GM21619 (cell line): ENCODE data around the gene MPP7.
"Not testable (repeated sequence)": the region's sequence is repeated elsewhere in the genome, so short reads cannot be mapped to it uniquely, and the experiment has no call there.

Experiments
- ATAC-seq: cut with Tn5 transposase; IDR thresholded peaks from one replicate; pipeline ENCODE4 v1.9.1; 2021; ENCODE audit not compliant: unreplicated experiment

The MPP7 gene

DNA sequence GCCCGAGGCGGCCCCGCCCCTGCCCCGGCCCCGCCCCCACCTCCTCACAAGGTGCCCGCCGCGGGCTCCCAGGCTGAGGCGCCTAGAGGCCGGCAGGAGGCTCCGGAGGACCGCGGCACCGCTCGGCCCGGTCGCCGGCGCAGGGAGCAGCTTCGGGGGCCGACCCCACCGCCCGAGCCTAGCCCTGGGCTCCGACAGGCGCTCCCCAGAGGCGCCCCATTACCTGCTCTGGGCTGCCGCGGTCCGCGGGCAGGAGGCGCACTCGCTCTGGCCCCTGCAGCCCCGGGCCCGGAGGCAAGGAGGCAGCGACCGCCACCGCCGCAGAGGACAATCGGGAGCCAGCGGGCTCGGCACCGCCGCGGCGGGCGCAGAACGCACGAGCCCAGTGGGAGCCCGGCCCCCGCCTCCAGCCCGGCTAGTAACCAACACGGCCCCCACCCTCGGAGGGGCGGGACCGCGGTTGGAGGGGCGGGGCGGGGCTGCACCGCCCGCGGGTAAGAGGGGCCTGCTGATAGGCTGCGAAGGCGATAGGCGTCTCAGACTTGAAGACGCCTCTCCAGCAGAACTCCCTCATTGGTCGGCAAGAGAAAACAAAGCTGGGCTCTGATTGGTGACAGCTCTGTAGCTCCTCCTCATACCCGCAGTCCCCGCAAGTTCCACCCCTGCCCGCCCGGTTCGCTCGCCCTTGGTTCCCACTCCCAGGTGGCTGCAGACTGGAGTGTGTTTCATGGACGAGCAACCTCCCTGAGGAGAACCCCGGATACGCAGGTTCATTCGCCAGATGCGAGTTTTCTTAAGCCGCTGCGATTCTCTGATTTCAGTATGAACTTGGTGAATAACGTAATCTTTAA, at the start of gene MPP7:
Gene MPP7, minus strand, starts transcription at position 427 of the 851 bp plus-strand sequence. CDS start 64,460 bp downstream, outside the sequence.
- peak; percentile 100 for ATAC-seq

DNA sequence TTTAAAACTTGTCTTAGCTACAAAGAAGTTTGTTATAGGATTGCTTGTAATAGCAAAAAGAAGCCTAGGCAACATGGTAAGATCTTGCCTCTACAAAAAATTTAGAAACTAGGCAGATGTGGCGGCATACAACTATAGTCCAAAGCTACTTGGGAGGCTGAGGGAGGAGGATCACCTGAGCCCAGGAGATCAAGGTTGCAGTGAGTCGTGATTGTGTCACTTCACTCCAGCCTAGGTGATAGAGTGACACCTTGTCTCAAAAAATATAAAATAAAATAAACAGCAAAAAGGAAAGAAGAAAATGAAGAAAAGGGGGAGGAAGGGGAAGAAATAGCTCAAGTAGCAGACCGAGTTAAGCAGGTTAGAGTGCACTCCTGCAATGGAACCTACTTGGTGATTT, 47.0 kb upstream of the MPP7 start:
- ATAC-seq: no peak

DNA sequence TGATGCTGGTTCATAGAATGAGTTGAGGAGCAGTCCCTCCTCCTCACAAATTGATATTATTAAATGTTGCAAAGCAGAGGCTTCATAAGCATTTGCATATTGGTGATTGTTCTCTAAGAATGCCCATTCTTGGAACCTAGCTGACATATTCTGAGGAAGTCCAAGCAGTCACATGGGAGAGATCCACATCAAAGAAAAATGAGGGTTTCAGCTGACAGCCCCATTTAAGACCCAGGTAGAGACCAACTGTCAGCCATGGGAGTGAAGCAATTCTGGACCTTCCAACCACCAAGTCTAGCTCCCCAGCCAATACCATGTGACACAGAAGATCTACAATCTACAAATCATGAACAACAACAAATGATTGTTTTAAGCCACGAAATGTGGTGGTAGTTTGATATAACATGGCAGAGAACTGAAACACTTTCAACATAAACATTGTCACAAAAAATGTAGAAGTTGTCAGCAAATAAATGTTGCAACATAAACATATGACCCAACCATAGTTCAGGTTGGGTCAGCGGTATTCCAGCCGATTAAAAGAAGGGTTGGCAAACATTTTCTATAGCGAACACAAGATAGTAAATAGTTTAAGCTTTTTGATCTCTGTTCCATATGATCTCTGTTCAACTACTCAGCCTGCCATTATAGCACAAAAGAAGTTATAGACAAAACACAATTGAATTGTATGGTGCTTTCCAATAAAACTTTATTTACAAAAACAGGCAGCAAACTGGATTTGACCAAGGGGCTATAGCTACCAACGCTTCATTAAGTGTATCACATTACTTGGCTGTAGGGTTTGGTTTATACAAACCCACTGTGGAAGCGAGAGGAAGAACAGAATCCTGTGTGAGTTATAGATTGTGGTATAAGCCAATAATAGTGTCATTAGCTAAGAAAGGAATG, 41.4 kb upstream of the MPP7 start:
- no peak for ATAC-seq

DNA sequence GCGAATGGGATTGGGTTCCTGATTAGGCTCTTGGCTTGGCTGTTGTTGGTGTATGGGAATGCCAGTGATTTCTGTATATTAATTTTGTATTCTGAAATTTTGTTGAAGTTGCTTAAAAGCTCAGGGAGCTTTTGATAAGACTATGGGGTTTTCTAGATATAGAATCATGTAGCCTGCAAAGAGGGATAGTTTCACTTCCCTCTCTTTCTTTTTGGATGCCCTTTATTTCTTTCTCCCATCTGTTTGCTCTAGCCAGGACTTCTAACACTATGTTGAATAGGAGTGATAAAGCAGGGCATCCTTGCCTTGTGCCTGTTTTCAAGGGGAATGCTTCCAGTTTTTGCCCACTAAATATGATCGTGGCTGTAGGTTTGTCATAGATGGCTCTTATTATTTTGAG, 40.4 kb upstream of the MPP7 start:
- no peak for ATAC-seq

- not testable (repeated sequence) for ATAC-seq
Observed at GRCh38 chr10:28341679-28342078, 38.8 kb upstream of the MPP7 start.

- ATAC-seq: no peak
Observed at GRCh38 chr10:28332726-28333125, 29.9 kb upstream of the MPP7 start.

DNA sequence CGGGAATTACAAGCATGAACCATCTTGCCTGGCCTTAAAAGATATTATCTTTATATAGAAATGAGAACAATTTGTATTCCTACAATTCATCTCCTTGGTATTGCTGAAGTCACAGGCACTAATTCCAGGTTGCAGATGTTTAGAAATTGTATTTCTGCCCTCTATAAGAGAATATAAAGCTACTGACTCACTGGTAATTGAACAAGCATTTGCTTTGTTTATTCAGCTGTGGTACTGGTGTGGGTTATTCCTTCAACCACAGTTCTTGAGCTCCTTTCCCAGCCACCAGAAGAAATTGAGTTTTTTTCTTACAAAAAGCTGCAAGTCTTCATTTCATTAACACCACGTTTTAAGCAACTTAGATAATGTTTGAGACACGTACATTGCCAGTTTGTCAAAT, 29.0 kb upstream of the MPP7 start:
- no peak for ATAC-seq

GRCh38 chr10:28331066-28331465, 28.2 kb upstream of the MPP7 start:
- ATAC-seq: no peak

GRCh38 chr10:28328346-28328745, 25.5 kb upstream of the MPP7 start:
- no peak for ATAC-seq

DNA sequence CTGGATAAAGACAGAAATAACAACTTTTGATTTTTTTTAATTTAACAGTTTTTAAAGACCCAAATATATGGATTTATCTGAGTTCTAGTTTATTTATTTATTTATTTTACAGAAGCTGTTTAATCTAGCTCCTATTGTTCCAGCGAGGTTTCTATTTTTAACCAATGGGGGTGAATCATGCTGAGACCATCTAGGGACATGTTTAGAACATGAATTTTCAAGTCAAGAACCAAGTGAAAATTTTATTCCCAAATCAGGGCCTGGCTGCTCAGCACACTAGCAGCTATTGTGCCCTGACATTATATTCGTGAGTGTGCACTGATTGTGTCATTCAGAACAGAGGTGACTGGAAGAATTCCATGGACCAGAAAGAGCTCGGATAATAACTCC, 24.6 kb upstream of the MPP7 start:
- no peak for ATAC-seq

- ATAC-seq: no peak
Observed at GRCh38 chr10:28326516-28327490, 23.9 kb upstream of the MPP7 start.

GRCh38 chr10:28320799-28321198, 17.9 kb upstream of the MPP7 start:
- ATAC-seq: no peak

GRCh38 chr10:28320090-28320489, 17.2 kb upstream of the MPP7 start:
- no peak for ATAC-seq

DNA sequence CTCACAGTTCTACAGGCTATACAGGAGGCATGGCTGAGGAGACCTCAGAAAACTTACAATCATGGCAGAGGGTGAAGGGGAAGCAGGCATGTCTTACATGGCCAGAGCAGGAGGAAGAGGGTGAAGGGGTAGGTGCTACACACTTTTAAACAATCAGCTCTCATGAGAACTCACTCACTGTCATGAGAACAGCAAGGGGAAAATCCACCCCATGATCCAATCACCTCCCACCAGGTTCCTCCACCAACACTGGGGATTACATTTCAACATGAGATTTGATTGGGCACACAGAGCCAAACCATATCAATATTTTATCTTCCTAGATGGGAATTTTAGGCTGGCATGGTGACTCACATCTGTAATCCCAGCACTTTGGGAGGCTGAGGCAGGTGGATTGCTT, 16.2 kb upstream of the MPP7 start:
- not testable (repeated sequence) for ATAC-seq

DNA sequence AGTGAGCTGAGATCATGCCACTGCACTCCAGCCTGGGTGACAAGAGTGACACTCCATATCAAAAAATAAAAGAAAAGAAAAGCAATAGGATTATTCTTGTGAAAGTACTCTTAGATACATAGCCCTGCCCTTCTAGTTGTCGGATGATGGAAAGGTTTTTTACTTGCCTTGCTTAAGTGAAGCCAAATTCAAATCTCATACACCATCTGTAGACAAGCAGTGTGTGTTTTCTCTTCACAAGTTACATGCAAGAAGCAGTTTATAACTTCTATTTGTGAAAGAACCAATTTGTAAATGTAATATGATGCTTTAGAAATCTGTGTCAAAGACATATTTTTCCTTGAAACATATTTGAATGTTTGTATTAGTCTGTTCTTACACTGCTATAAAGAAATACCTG, 15.8 kb upstream of the MPP7 start:
- no peak for ATAC-seq

DNA sequence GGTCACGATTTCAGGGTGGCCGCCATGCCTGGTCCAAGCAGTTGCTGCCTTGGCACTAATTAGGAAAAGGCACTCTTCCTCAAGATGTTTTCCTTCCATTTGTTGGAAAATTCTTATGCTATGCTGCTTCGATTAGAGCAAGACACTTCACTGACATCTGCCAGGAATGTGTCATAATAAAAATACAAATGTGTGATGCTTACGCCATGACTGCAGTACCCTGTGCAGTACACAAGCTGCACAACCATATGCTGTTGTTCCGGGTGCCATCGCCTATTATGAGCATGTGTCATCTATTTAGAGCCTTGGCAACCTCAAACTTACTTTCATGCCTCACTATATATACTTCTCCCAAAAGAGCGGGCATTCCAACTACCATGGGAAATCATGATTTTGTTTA, 14.9 kb upstream of the MPP7 start:
- no peak for ATAC-seq

- no peak for ATAC-seq
Observed at GRCh38 chr10:28316696-28317095, 13.8 kb upstream of the MPP7 start.

- ATAC-seq: no peak
Observed at GRCh38 chr10:28315140-28315539, 12.3 kb upstream of the MPP7 start.

GRCh38 chr10:28314211-28314610, 11.3 kb upstream of the MPP7 start:
- no peak for ATAC-seq

GRCh38 chr10:28312572-28312971, 9.7 kb upstream of the MPP7 start:
- no peak for ATAC-seq

- no peak for ATAC-seq
Observed at GRCh38 chr10:28311104-28311503, 8.2 kb upstream of the MPP7 start.
